Fibroblast of pulmonary artery (primary cell): ENCODE results near the gene ACTA2.
A peak's percentile ranks its signal among the peaks of the same experiment; 100 is the strongest.

Experiments used
- DNase-seq: peaks from one replicate; pipeline ENCODE4 v3.0.0-alpha.2; 2010; ENCODE audit warnings: low read depth
- H3K4me3 ChIP-seq: replicated peaks from 2 replicates; pipeline ENCODE4 v1.5.1; 2011; ENCODE audit warnings: low read depth, mild to moderate bottlenecking, control low read depth, low read length, moderate library complexity
- CTCF ChIP-seq: IDR thresholded peaks from 2 replicates; pipeline ENCODE4 v1.5.1; 2011; ENCODE audit warnings: mild to moderate bottlenecking, control low read depth, low read length, inconsistent platforms; ENCODE audit errors: missing control alignments

Gene ACTA2

GRCh38 chr10:88982366-88982765 lies 29.8 kb upstream of the ACTA2 start:
- no peak overlapping the region for H3K4me3 ChIP-seq
- DNase-seq, result no peak
- no peak for TF ChIP-seq CTCF

- H3K4me3 ChIP-seq, result no peak overlapping the region
- DNase-seq, result no peak
- TF ChIP-seq CTCF, result no peak
Measured at GRCh38 chr10:88981435-88981834, 28.9 kb upstream of the ACTA2 start.

GRCh38 chr10:88980800-88981199 lies 28.2 kb upstream of the ACTA2 start:
- no peak for TF ChIP-seq CTCF
- DNase-seq, result no peak

GRCh38 chr10:88980247-88980646 lies 27.7 kb upstream of the ACTA2 start:
- TF ChIP-seq CTCF, result no peak
- DNase-seq, result no peak
- H3K4me3 ChIP-seq, result no peak overlapping the region

More at GRCh38 chr10:88980800-88981199, 28.2 kb upstream of the ACTA2 start:
- H3K4me3 ChIP-seq, result no peak overlapping the region

- no peak for DNase-seq
- no peak for TF ChIP-seq CTCF
- no peak overlapping the region for H3K4me3 ChIP-seq
Measured at GRCh38 chr10:88979603-88980002, 27.0 kb upstream of the ACTA2 start.

- TF ChIP-seq CTCF, result no peak
- DNase-seq, result peak; percentile 84
- H3K4me3 ChIP-seq, result no peak overlapping the region
Measured at GRCh38 chr10:88979153-88979562, 26.6 kb upstream of the ACTA2 start.

- no peak overlapping the region for H3K4me3 ChIP-seq
- no peak for DNase-seq
- no peak for TF ChIP-seq CTCF
Measured at GRCh38 chr10:88978463-88978862, 25.9 kb upstream of the ACTA2 start.
